ENCODE results near the gene FAM13C. TPM values are rescaled to one million over a fixed set of nuclear protein-coding genes. Genes with fewer than 3 reads are reported as not detected.

Gene FAM13C
- total RNA-seq, 3 donors from 2014 or later, result 6.9 to 17.8 (median 13.9) TPM

DNA sequence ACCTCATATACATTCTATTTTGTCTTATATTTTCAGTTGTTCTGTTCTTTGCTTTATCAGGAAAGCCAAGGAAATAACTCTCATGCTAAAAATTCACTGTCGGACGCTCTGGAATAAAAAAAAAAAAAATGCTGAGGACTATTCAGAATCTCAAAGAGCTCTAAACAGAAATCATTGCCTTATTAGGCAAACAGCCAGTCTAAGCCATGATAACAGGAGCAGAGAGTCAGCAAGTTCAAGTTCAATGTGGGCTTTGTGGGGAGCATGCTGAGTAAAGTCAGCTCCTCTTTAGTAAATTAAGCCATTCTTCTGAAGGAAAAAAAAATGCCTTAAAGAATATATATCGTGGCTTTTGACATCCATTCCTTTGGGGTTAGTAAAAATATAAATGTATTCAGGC lies 13.6 kb upstream of the FAM13C start:
- no peak for DNase-seq (ENCODE audit: low spot score in 2 of 2)
- Histone ChIP-seq H3K9me3 (no peaks in the 10 kb centered on the region), H3K36me3 (no peaks in the 10 kb centered on the region), H3K27me3 (no peaks in the 10 kb centered on the region), H3K4me1 (no peaks in the 10 kb centered on the region), H3K27ac (no peak overlapping the region), H3K4me3 (no peak overlapping the region)
- no peak for TF ChIP-seq POLR2A (IDR thresholded peaks at IDR 0.05)
- TF ChIP-seq POLR2AphosphoS5 (IDR thresholded peaks at IDR 0.05), result no peak
- TF ChIP-seq, protein P1, sequence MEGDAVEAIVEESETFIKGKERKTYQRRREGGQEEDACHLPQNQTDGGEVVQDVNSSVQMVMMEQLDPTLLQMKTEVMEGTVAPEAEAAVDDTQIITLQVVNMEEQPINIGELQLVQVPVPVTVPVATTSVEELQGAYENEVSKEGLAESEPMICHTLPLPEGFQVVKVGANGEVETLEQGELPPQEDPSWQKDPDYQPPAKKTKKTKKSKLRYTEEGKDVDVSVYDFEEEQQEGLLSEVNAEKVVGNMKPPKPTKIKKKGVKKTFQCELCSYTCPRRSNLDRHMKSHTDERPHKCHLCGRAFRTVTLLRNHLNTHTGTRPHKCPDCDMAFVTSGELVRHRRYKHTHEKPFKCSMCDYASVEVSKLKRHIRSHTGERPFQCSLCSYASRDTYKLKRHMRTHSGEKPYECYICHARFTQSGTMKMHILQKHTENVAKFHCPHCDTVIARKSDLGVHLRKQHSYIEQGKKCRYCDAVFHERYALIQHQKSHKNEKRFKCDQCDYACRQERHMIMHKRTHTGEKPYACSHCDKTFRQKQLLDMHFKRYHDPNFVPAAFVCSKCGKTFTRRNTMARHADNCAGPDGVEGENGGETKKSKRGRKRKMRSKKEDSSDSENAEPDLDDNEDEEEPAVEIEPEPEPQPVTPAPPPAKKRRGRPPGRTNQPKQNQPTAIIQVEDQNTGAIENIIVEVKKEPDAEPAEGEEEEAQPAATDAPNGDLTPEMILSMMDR (IDR thresholded peaks at IDR 0.05), result no peak
- intact Hi-C loops (cut with DNase I; ENCODE audit: low total_unique reads), result no loop called here

DNA sequence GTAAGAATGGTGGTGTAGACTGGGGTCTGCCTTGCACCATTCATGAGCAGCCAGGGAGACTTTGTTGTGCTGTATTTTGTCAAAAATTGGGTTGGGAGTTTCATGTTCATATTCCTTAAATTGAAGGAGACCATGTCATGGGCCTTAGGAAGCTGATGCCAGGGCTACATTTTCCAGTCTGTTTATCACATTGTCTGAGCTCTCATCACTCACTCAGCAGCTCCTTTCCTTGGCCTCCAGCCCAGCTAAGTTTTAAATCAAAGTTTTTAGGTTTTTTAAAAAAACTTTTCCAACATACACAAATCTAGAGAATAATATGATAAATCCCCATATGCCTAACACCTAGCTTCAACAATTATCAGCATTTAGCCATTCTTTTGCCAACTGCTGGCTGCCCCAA lies 12.6 kb upstream of the FAM13C start:
- Histone ChIP-seq H3K9me3 (no peaks in the 10 kb centered on the region), H3K4me3 (no peak overlapping the region), H3K36me3 (no peaks in the 10 kb centered on the region), H3K27me3 (no peaks in the 10 kb centered on the region), H3K27ac (no peak overlapping the region), H3K4me1 (no peaks in the 10 kb centered on the region)
- intact Hi-C loops (cut with DNase I; ENCODE audit: low total_unique reads), result no loop called here
- TF ChIP-seq POLR2AphosphoS5 (IDR thresholded peaks at IDR 0.05) (no peak), POLR2A (IDR thresholded peaks at IDR 0.05) (no peak)
- TF ChIP-seq, protein P1 (IDR thresholded peaks at IDR 0.05), result no peak
- no peak for DNase-seq (ENCODE audit: low spot score in 2 of 2)

DNA sequence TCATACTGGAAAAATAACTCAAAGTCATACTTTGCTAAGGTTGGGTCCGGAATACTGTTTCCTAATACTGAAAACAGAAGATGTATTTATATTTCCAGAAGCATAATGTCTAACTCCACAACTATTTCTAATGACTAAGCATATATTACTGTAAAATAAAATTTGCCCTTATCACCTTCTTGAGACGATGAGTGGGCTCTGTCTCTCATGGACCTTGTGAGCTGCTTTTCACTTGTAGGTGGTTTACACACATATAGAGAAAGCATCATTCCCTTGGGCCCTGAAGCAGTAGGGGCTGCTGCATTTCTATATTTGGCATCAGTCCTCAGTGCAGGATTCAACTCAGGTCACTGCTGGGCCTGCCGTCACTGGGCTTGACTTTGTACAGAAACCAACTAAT lies 10.7 kb upstream of the FAM13C start:
- no peak overlapping the region for H3K4me3 ChIP-seq
- TF ChIP-seq POLR2A (IDR thresholded peaks at IDR 0.05) (no peak), POLR2AphosphoS5 (IDR thresholded peaks at IDR 0.05) (no peak)
- TF ChIP-seq, protein P1 (IDR thresholded peaks at IDR 0.05), result no peak
- no peaks in the 10 kb centered on the region for H3K36me3 ChIP-seq
- intact Hi-C loops (cut with DNase I; ENCODE audit: low total_unique reads), result no loop called here
- no peaks in the 10 kb centered on the region for H3K9me3 ChIP-seq
- DNase-seq (ENCODE audit: low spot score in 2 of 2), result no peak
- H3K27me3 ChIP-seq, result no peaks in the 10 kb centered on the region
- H3K27ac ChIP-seq, result no peak overlapping the region
- H3K4me1 ChIP-seq, result no peaks in the 10 kb centered on the region

DNA sequence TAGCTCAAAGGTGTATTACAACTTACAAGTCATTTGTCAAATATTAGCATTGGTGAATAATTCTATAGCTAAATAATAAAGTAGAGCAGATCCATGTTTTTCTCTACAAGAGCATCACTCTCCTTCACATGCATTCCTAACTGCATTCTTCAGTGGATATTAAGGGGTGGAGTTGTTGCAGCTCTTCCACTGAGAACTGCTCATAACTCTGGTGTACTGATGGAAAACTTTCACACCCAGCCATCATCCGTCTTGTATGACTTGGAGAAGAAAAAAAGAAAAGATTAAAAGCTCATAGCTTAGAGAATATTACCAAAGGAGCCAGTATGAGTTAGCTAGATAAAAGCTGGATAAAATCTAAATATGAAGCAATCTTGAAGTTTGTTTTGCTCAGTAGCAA lies 10.2 kb upstream of the FAM13C start:
- Histone ChIP-seq H3K9me3 (no peaks in the 10 kb centered on the region), H3K27ac (no peak overlapping the region), H3K4me1 (no peaks in the 10 kb centered on the region), H3K27me3 (no peaks in the 10 kb centered on the region), H3K36me3 (no peaks in the 10 kb centered on the region), H3K4me3 (no peak overlapping the region)
- no peak for DNase-seq (ENCODE audit: low spot score in 2 of 2)
- TF ChIP-seq, protein P1 (IDR thresholded peaks at IDR 0.05), result no peak
- no peak for TF ChIP-seq POLR2AphosphoS5 (IDR thresholded peaks at IDR 0.05)
- TF ChIP-seq POLR2A (IDR thresholded peaks at IDR 0.05), result no peak
- intact Hi-C loops (cut with DNase I; ENCODE audit: low total_unique reads), result no loop called here

DNA sequence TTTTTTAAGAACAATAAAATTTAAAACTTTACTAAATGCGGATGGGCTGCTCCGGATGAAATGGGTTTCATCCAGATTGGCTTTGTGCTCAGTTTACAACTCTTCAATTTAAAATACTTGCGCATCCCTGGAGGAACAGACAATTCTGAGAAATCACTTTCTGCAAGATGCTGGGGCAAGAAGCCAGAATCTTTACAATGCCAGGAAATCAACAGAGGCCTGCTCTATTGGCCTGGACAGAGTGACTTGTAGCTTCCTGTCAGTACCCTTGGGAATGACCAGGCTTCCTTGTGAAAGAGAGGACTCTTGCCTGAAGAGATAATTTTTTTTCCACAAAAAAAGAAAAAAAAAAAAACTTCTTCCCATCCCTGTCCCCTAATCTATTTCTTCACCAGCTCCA lies 3.9 kb upstream of the FAM13C start:
- no peak overlapping the region for H3K27ac ChIP-seq
- no peaks in the 10 kb centered on the region for H3K9me3 ChIP-seq
- intact Hi-C loops (cut with DNase I; ENCODE audit: low total_unique reads), result no loop called here
- no peaks in the 10 kb centered on the region for H3K36me3 ChIP-seq
- TF ChIP-seq POLR2AphosphoS5 (IDR thresholded peaks at IDR 0.05) (peak in 1 of 3 donors; percentile 38), POLR2A (IDR thresholded peaks at IDR 0.05) (no peak)
- TF ChIP-seq, protein P1 (IDR thresholded peaks at IDR 0.05), result no peak
- H3K4me1 ChIP-seq, result no peaks in the 10 kb centered on the region
- no peaks in the 10 kb centered on the region for H3K27me3 ChIP-seq
- DNase-seq (ENCODE audit: low spot score in 2 of 2), result no peak
- no peak overlapping the region for H3K4me3 ChIP-seq
